Large intestine (tissue), 3 donors: ENCODE results near the gene DCLK1. TPM values are rescaled to one million over a fixed set of nuclear protein-coding genes. Genes with fewer than 3 reads are reported as not detected.
"Not testable (repeated sequence)": the region's sequence is repeated elsewhere in the genome, so short reads cannot be mapped to it uniquely, and the experiment has no call there.

Experiments used
- DNase-seq, 2 donors: peaks; one replicate each; pipeline versions ENCODE4 v3.0.0 to v3.0.0-alpha.2; 2013
- H3K27ac ChIP-seq: one replicate; pipeline ENCODE4 v1.5.1; 2013; ENCODE audit warnings: low read length
- H3K27me3 ChIP-seq: 2 replicates; pipeline ENCODE4 v1.6.1; 2013; ENCODE audit warnings: low read length; ENCODE audit not compliant: control insufficient read depth, insufficient read depth
- H3K36me3 ChIP-seq: 2 replicates; pipeline ENCODE4 v1.6.1; 2013; ENCODE audit warnings: low read length; ENCODE audit not compliant: control insufficient read depth, insufficient read depth
- H3K4me1 ChIP-seq: one replicate; pipeline ENCODE4 v1.6.1; 2013; ENCODE audit warnings: low read length; ENCODE audit not compliant: control insufficient read depth, insufficient read depth
- H3K4me3 ChIP-seq: one replicate; pipeline ENCODE4 v1.5.1; 2013; ENCODE audit warnings: low read length
- H3K9me3 ChIP-seq: one replicate; pipeline ENCODE4 v1.6.1; 2013; ENCODE audit warnings: mild to moderate bottlenecking, low read depth, low read length, moderate library complexity; ENCODE audit not compliant: control insufficient read depth
- WGBS: methylation state at CpG from one replicate; pipeline ENCODE4 v1.1.5; 2013; ENCODE audit warnings: low lambda C conversion rate; ENCODE audit not compliant: insufficient coverage; 5-methylcytosine and 5-hydroxymethylcytosine counted together
- polyA plus RNA-seq: library from polyadenylated mRNA; unstranded; fragments of 120-200 nt; gene quantifications from one replicate; pipeline ENCODE4 v1.2.1, GENCODE V29; 2013

Gene DCLK1
- polyA plus RNA-seq, 1 donor = 12.2 TPM

GRCh38 chr13:36070504-36071192, 60.5 kb downstream of the DCLK1 start:
- not testable (repeated sequence) for DNase-seq, H3K27me3 ChIP-seq, H3K9me3 ChIP-seq, H3K27ac ChIP-seq, H3K4me3 ChIP-seq, H3K4me1 ChIP-seq, H3K36me3 ChIP-seq
- WGBS = no CpG with 5 or more reads among the region's 12 CpGs

- no peak for DNase-seq
- no peaks in the 10 kb centered on the region for H3K36me3 ChIP-seq
- H3K4me1 ChIP-seq = no peaks in the 10 kb centered on the region
- H3K9me3 ChIP-seq = no peaks in the 10 kb centered on the region
- 78% methylated on average over 2 of the region's 6 CpGs for WGBS
- H3K27ac ChIP-seq = no peak overlapping the region
- no peaks in the 10 kb centered on the region for H3K27me3 ChIP-seq
- H3K4me3 ChIP-seq = no peak overlapping the region
Observed at GRCh38 chr13:36069881-36070366, 61.3 kb downstream of the DCLK1 start.

GRCh38 chr13:36068991-36069390, 62.2 kb downstream of the DCLK1 start:
- Histone ChIP-seq H3K36me3 (no peaks in the 10 kb centered on the region), H3K27ac (no peak overlapping the region), H3K27me3 (no peaks in the 10 kb centered on the region), H3K9me3 (no peaks in the 10 kb centered on the region), H3K4me1 (no peaks in the 10 kb centered on the region), H3K4me3 (no peak overlapping the region)
- WGBS = 32% methylated on average over 2 of the region's 3 CpGs
- no peak for DNase-seq

GRCh38 chr13:36068566-36068965, 62.6 kb downstream of the DCLK1 start:
- no peaks in the 10 kb centered on the region for H3K36me3 ChIP-seq
- H3K27ac ChIP-seq = no peak overlapping the region
- no peak overlapping the region for H3K4me3 ChIP-seq
- no peaks in the 10 kb centered on the region for H3K27me3 ChIP-seq
- H3K9me3 ChIP-seq = no peaks in the 10 kb centered on the region
- H3K4me1 ChIP-seq = no peaks in the 10 kb centered on the region
- no CpG with 5 or more reads among the region's 1 CpG for WGBS
- no peak for DNase-seq

- H3K27me3 ChIP-seq = no peaks in the 10 kb centered on the region
- H3K4me3 ChIP-seq = no peak overlapping the region
- no peak overlapping the region for H3K27ac ChIP-seq
- DNase-seq = no peak
- H3K36me3 ChIP-seq = no peaks in the 10 kb centered on the region
- WGBS = 100% methylated on average over 1 of the region's 3 CpGs
- H3K4me1 ChIP-seq = no peaks in the 10 kb centered on the region
- no peaks in the 10 kb centered on the region for H3K9me3 ChIP-seq
Observed at GRCh38 chr13:36067746-36068381, 63.3 kb downstream of the DCLK1 start.

- no CpG with 5 or more reads among the region's 1 CpG for WGBS
- H3K36me3 ChIP-seq = no peaks in the 10 kb centered on the region
Observed at GRCh38 chr13:36062249-36062648, 68.9 kb downstream of the DCLK1 start.

GRCh38 chr13:36061621-36062020, 69.6 kb downstream of the DCLK1 start:
- Histone ChIP-seq H3K4me1 (no peaks in the 10 kb centered on the region), H3K4me3 (no peak overlapping the region), H3K27ac (no peak overlapping the region), H3K27me3 (no peaks in the 10 kb centered on the region), H3K9me3 (no peaks in the 10 kb centered on the region), H3K36me3 (no peaks in the 10 kb centered on the region)
- WGBS = 60% methylated on average over 1 of the region's 4 CpGs
- DNase-seq = no peak

More at GRCh38 chr13:36062249-36062648, 68.9 kb downstream of the DCLK1 start:
- Histone ChIP-seq H3K4me3 (no peak overlapping the region), H3K27me3 (no peaks in the 10 kb centered on the region), H3K9me3 (no peaks in the 10 kb centered on the region), H3K4me1 (no peaks in the 10 kb centered on the region), H3K27ac (no peak overlapping the region)
- DNase-seq = no peak

- H3K4me3 ChIP-seq = no peak overlapping the region
- no peaks in the 10 kb centered on the region for H3K27me3 ChIP-seq
- WGBS = no CpG with 5 or more reads among the region's 4 CpGs
- DNase-seq = no peak
- no peaks in the 10 kb centered on the region for H3K4me1 ChIP-seq
- H3K9me3 ChIP-seq = no peaks in the 10 kb centered on the region
- no peaks in the 10 kb centered on the region for H3K36me3 ChIP-seq
- H3K27ac ChIP-seq = no peak overlapping the region
Observed at GRCh38 chr13:36061054-36061453, 70.1 kb downstream of the DCLK1 start.

- no CpG with 5 or more reads among the region's 1 CpG for WGBS
- H3K27ac ChIP-seq = no peak overlapping the region
- H3K4me1 ChIP-seq = no peaks in the 10 kb centered on the region
- no peaks in the 10 kb centered on the region for H3K27me3 ChIP-seq
- no peak for DNase-seq
- H3K9me3 ChIP-seq = no peaks in the 10 kb centered on the region
- H3K4me3 ChIP-seq = no peak overlapping the region
- no peaks in the 10 kb centered on the region for H3K36me3 ChIP-seq
Observed at GRCh38 chr13:36059321-36059720, 71.9 kb downstream of the DCLK1 start.

GRCh38 chr13:36058116-36058515, 73.1 kb downstream of the DCLK1 start:
- 80% methylated on average over 1 of the region's 2 CpGs for WGBS
- Histone ChIP-seq H3K27me3 (no peaks in the 10 kb centered on the region), H3K9me3 (no peaks in the 10 kb centered on the region), H3K27ac (no peak overlapping the region), H3K4me3 (no peak overlapping the region), H3K36me3 (no peaks in the 10 kb centered on the region), H3K4me1 (no peaks in the 10 kb centered on the region)
- DNase-seq = no peak

- H3K4me3 ChIP-seq = no peak overlapping the region
- H3K27me3 ChIP-seq = no peaks in the 10 kb centered on the region
- DNase-seq = no peak
- H3K9me3 ChIP-seq = no peaks in the 10 kb centered on the region
- no peak overlapping the region for H3K27ac ChIP-seq
- no peaks in the 10 kb centered on the region for H3K36me3 ChIP-seq
- no peaks in the 10 kb centered on the region for H3K4me1 ChIP-seq
- no CpG with 5 or more reads among the region's 1 CpG for WGBS
Observed at GRCh38 chr13:36057547-36057946, 73.6 kb downstream of the DCLK1 start.
